Medulla oblongata (tissue), 1 donor: ENCODE results near the gene PROKR1.
"Not testable (repeated sequence)": the region's sequence is repeated elsewhere in the genome, so short reads cannot be mapped to it uniquely, and the experiment has no call there.

Source experiments
- DNase-seq: peaks from one replicate; pipeline ENCODE4 v3.0.0-alpha.2; 2015; ENCODE audit errors: extremely low spot score

The PROKR1 gene

DNA sequence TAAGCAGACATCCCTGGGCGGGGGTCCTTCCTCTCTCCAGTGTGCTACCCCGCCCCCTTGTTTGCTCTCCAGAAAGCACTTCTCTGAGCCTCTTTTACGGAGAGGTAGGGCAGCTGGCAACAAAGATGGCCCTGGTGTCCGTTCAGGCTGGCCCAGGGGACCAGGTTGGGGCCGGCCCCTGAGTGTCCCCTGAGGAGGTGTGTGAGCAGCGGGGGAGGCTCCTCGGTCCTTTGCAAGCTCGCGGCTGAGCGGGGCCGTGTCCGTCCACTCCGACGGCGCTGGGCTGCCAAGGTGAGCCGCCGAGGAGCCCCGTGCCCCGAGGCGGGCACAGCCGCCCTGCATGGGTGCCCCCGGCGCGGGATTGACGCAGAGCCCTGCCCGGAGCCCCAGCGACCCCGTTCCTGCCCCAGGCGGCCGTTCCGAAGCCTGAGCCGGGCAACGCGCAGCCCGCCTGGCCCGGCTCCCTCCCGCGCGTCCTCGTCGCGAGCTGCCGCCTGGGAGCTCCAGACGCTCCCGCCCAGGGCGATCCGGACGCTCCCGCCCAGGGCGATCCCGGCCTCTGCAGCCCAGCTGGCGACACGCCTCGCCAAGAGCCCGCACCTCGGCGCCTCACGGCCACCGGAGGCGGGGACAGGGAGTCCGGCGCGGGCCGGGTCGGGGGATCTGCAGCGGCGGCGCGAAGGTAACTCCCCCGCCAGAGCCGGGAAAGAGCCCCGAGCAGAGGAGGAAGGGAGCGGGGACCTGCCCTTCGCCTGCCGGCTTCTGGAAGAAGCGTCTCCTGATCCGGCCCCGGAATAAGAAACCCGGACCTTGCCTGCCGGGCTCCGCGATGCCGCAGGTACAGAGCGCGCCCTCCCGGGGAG is at the start of gene PROKR1:
Gene PROKR1 (plus strand): TSS at position 569 of the 863 bp plus-strand sequence. CDS start 2,243 bp downstream, outside the sequence.
- no peak for DNase-seq

DNA sequence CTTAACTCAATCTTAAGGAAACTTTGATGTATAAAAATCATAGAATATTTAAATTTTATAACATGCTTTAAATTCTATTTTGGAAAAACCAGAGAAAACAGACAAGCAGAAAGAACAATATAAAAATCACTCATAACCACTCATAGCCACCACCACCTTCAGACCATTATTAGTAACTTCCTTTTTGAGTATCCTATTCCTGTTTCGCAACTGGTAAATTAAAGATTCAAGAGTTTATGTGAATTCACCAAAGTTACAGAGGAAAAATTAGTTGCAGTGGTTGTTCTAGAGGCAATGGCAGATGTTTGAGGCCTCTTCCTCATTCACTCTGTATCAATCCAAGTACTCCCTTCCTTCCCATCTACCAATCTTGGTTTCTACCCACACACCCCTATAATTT is 49.3 kb upstream of the PROKR1 start:
- no peak for DNase-seq

GRCh38 chr2:68594674-68595492 is 48.5 kb upstream of the PROKR1 start:
- peak; percentile 14 for DNase-seq

DNA sequence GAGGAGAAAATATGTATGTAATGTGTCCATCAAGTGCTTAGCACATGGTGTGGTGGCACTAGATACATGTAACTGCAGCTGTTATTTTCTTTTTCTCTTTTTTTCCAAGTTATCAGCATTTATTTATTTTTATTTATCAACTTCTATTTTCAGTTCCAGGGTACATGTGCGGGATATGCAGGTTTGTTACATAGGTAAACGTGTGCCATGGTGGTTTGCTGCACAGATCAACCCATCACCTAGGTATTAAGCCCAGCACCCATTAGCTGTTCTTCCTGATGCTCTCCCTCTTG is 47.9 kb upstream of the PROKR1 start:
- not testable (repeated sequence) for DNase-seq

- not testable (repeated sequence) for DNase-seq
These were observed 42.9 kb upstream of the PROKR1 start for GRCh38 chr2:68600495-68600894.

DNA sequence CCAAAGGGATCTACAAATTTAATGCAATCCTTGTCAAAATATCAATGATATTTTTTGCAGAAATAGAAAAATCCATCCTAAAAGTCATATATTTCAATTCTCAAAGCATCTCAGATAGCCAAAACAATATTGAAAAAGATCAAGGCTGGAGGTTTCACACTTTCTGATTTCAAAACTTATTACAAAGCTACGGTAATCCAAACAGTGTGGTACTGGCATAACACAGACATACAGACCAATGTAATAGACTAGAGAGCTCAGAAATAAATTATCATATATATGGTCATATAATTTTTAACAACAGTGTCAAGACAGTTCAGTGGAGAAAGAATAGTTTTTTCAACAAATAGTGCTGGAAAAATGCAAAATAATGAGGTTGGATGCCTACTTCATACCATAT is 40.3 kb upstream of the PROKR1 start:
- no peak for DNase-seq

DNA sequence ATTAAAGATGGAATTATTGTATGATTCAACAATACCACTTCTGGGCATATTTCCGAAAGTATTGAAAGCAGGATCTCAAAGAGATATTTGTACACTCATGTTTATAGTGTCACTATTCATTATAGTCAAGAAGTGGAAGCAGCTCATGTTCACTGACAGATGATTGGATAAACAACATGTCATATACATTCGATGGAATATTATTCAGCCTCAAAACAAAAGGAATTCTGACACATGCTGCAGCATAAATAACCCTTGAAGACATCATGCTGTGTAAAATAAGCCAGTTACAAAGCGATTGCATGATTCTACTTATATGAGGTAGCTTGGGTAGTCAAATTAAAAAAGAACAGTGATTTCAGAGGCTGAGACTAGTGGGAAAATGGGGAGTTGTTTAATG is 39.3 kb upstream of the PROKR1 start:
- no peak for DNase-seq

DNA sequence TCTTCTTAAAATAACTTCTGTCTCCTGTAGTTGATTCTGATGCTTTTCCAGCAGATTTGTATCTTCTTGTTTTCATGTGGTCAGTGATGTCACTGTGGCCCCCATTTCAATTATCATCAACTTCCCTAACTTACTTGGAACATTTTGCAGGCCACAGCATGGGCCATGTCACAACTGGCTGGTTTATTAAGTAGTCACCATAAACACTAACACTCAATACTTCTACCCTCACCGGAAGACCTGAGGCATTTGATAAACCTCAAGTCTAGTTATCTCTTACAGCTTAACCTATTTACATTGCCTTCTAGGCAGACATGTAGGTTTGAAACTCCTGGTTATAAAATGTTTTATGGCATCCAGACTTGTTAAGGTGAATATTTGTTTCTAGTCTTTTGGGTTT is 37.4 kb upstream of the PROKR1 start:
- DNase-seq, result no peak

DNA sequence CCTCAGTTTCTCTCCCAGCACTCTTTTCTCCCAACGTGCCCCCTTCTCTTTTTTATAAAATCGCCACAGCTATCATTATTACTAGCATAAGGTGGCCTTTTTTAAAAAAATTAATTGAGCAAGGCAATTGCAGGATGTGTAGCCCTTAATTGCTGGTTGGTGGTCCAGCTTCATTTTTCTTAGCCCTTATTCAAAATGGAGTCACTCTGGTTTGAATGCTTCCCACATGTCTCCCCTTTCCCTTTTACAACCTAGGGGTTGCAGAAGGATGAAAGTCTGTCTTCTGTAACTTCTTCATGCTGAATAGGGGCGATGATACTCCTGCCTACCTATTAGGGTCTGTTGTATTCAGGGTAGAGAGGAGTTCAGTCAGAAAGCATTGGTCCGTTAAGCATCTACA is 36.6 kb upstream of the PROKR1 start:
- no peak for DNase-seq

GRCh38 chr2:68607837-68608236 is 35.5 kb upstream of the PROKR1 start:
- no peak for DNase-seq

GRCh38 chr2:68612765-68613519 is 30.4 kb upstream of the PROKR1 start:
- no peak for DNase-seq

- DNase-seq, result no peak
These were observed 22.6 kb upstream of the PROKR1 start for GRCh38 chr2:68620772-68621171.

DNA sequence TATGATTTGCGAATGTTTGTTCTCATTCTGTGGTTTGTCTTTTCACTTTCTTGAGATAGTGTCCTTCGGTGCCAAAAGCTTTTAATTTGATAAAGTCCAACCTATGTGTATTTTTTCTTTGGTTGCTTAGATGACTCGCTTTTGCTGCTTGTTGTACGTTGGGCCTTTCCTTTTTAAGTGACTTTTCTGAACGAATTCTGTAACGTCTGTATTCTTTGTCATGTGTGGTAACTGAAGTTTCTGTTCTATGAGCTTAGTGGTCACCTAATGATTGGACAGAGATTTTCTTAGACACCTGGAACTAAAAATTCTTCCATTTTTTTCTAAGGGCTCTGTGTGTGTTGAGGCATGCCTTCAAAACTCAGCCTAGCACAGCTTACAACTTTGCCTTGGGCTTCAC is 19.6 kb upstream of the PROKR1 start:
- no peak for DNase-seq

DNA sequence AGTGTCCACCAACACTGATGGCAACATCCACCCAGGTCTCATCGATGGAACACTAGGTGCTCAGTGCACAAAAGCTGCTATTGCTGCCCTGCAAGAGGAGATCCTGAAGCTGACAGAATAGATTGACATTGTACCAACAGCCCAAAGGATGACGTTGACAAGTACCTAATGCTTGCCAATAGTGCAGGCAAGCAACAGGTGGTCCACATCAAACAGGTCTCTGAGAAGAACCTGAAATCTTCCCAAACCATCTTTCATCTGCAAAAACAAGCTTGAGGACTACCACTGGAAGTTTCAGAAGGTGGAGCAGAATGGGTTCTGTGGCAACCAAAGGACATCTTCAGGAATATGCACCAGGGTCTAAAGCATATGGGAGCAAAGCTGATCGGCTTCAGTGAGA is 15.8 kb upstream of the PROKR1 start:
- no peak for DNase-seq

- no peak for DNase-seq
These were observed 11.4 kb upstream of the PROKR1 start for GRCh38 chr2:68632021-68632420.

- DNase-seq, result no peak
These were observed 6.3 kb upstream of the PROKR1 start for GRCh38 chr2:68637047-68637446.

- DNase-seq, result no peak
These were observed 601 bp downstream of the PROKR1 start for GRCh38 chr2:68643874-68644485.

DNA sequence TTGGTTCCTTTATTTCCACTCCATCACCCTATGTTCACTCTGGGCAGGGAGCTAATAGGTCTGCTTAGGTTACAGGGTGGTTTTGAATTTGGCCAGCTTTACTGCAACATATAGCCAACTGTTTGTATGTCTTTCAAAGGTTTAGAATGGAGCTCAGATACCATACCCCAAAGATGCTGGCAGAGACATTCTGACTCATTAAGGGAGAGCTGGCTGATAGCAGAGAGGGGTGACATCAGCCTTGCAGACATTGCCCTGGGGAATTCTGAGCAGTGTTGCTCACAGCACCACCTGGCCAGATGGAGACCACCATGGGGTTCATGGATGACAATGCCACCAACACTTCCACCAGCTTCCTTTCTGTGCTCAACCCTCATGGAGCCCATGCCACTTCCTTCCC is 2.1 kb downstream of the PROKR1 start:
- no peak for DNase-seq

DNA sequence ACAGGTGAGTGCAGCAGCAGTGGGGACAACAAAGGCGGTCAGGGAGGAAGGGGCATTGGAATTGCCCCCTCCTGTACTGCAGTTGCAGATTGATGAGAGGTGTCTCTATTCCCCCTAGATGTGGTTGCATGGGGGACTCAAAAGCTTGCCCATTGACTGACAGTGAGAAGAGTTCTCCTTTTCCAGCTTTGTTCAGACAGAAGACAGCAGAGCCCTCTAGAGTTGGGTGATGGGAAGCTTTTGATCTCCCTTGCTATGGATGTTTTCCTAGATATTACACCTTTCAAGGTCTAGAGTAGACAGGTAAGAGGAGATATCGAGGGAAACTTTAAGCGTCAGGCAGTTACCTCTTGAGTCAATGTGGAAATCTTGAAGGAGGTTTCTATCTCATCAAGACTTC is 2.9 kb downstream of the PROKR1 start:
- DNase-seq, result no peak

GRCh38 chr2:68650645-68651044 is 7.3 kb downstream of the PROKR1 start:
- DNase-seq, result no peak

- DNase-seq, result no peak
These were observed 9.7 kb downstream of the PROKR1 start for GRCh38 chr2:68653034-68653433.

DNA sequence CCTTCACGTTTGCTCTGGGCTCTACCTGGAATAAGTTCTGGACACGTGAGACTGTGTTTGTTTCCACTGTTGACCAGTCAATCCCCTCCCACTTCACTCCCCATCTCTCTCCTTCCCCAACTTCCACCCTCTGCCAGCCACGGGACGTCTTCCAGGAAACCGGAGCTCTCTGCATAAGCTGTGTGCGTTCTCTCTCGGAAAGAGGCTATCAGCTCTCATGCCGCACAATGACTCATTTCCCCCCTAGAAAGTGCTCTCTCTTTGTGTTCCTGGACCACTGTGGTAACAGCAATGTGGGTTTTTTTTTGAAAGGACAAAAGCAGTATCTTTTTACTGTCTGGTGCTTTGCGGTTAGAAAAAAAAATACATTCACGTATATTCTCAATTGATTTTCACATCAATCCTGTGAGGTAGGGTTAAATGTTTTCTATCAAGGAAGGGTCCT is 10.2 kb downstream of the PROKR1 start:
- DNase-seq, result no peak
